GM12878 (cell line): Measurements from ENCODE around the gene TMEM120B. TPM values are rescaled to one million over a fixed set of nuclear protein-coding genes. Genes with fewer than 3 reads are reported as not detected.

Experiments
- ATAC-seq: fragments of 200-7000 bp; cut with Tn5 transposase; 3 replicates; pipeline ENCODE4 v1.9.1; 2020; ENCODE audit warnings: mild to moderate bottlenecking, moderate library complexity
- BruUV-seq: library from RNA; stranded (reverse); fragments of 400-500 nt; replicated peaks from 2 replicates; lab custom pipeline; 2021; lab: Mats Ljungman, UMichigan
- CTCF ChIA-PET: fragments of 300-600 bp; sonication (Branson Sonifier 250); formaldehyde crosslinking; extraction: SDS; loops from one replicate; lab custom pipeline; 2021; ENCODE audit warnings: inconsistent platforms; lab: Yijun Ruan, JAX
- POLR2A ChIA-PET: fragments of 350-600 bp; formaldehyde crosslinking; extraction: SDS; loops from one replicate; lab custom pipeline; 2021; ENCODE audit warnings: inconsistent platforms; lab: Charles Lee
- RAD21 ChIA-PET: fragments of 300-600 bp; sonication (Branson Sonifier 250); formaldehyde crosslinking; loops from one replicate; lab custom pipeline; 2023; ENCODE audit warnings: antibody characterized with exemption; ENCODE audit not compliant: unreplicated experiment; lab: Charles Lee
- SMC1A ChIA-PET: fragments of 300-600 bp; sonication (Branson Sonifier 250); formaldehyde crosslinking; loops from one replicate; lab custom pipeline; 2023; ENCODE audit not compliant: unreplicated experiment, uncharacterized antibody; lab: Charles Lee
- DNase-seq: peaks from one replicate; pipeline ENCODE4 v3.0.0-alpha.2; 2011; ENCODE audit warnings: low read depth, low spot score
- FAIRE-seq: peaks from 3 replicates; lab custom pipeline; 2011; peaks lifted over from hg19 to GRCh38; lab: Jason Lieb, UNC
- H2AFZ ChIP-seq: 2 replicates; pipeline ENCODE4 v1.6.0; 2011; ENCODE audit warnings: low read depth, low read length, control low read depth; ENCODE audit not compliant: control insufficient read depth
- H3K27ac ChIP-seq: 2 replicates; pipeline ENCODE4 v1.5.1; 2011; ENCODE audit warnings: control low read depth; ENCODE audit not compliant: control insufficient read depth, insufficient read depth
- H3K27me3 ChIP-seq, 2 experiments: replicated peaks in 1 of 2; 2 replicates each; pipeline versions ENCODE4 v1.6.0 to v1.6.1; 2011; ENCODE audit warnings: low read length in 1 of 2; ENCODE audit not compliant: control insufficient read depth in 2 of 2, insufficient read depth in 2 of 2
- H3K36me3 ChIP-seq, 2 experiments: 2 replicates each; pipeline ENCODE4 v1.5.1; 2011; ENCODE audit warnings: low read length in 1 of 2; ENCODE audit not compliant: control insufficient read depth in 2 of 2, insufficient read depth in 2 of 2
- H3K4me1 ChIP-seq: 2 replicates; pipeline ENCODE4 v1.6.1; 2011; ENCODE audit warnings: mild to moderate bottlenecking, low read length, moderate library complexity, mixed read lengths; ENCODE audit not compliant: control insufficient read depth, insufficient read depth
- H3K4me2 ChIP-seq: 2 replicates; pipeline ENCODE4 v1.6.0; 2011; ENCODE audit warnings: control low read depth; ENCODE audit not compliant: control insufficient read depth, insufficient read depth
- H3K4me3 ChIP-seq: fragments of 200-600 bp; sonication (generic); 2 replicates; pipeline ENCODE4 v1.5.1; 2016
- H3K79me2 ChIP-seq: 2 replicates; pipeline ENCODE4 v1.6.0; 2011; ENCODE audit warnings: low read length; ENCODE audit not compliant: control insufficient read depth, insufficient read depth
- H3K9ac ChIP-seq: 2 replicates; pipeline ENCODE4 v1.8.0; 2011; ENCODE audit warnings: low read length, control low read depth, mixed read lengths; ENCODE audit not compliant: control insufficient read depth, insufficient read depth
- H3K9me3 ChIP-seq: replicated peaks from 3 replicates; pipeline ENCODE4 v1.5.1; 2011; ENCODE audit warnings: mild to moderate bottlenecking, low read length; ENCODE audit not compliant: control insufficient read depth, insufficient read depth
- H4K20me1 ChIP-seq: 2 replicates; pipeline ENCODE4 v1.6.0; 2011; ENCODE audit not compliant: control insufficient read depth, insufficient read depth
- BCL11A ChIP-seq: IDR thresholded peaks from 2 replicates; pipeline ENCODE4 v1.6.1; 2011; ENCODE audit warnings: low read depth, low read length
- BMI1 ChIP-seq: fragments of 450-650 bp; IDR thresholded peaks from 2 replicates; pipeline ENCODE4 v1.6.1; 2016; ENCODE audit warnings: mild to moderate bottlenecking, moderate library complexity, borderline replicate concordance
- CBX5 ChIP-seq: sonication (generic); IDR thresholded peaks from 2 replicates; pipeline ENCODE4 v1.6.1; 2016; ENCODE audit warnings: low read depth, moderate library complexity, mild to moderate bottlenecking, inconsistent platforms
- CHD1 ChIP-seq: IDR thresholded peaks from 2 replicates; pipeline ENCODE4 v1.6.1; 2012; ENCODE audit warnings: low read depth, low read length, improper control_type of control experiment
- EGR1 ChIP-seq, 2 experiments: IDR thresholded peaks; 1 replicate in 1 of 2; 2 replicates in 1 of 2; pipeline ENCODE4 v1.6.1; 2011 to 2012; ENCODE audit warnings: low read depth in 2 of 2, low read length in 2 of 2, borderline replicate concordance in 1 of 2, mild to moderate bottlenecking in 1 of 2, moderate library complexity in 1 of 2
- NR2C2 ChIP-seq: IDR thresholded peaks from 2 replicates; pipeline ENCODE4 v1.6.1; 2011; ENCODE audit warnings: borderline replicate concordance, low read depth; ENCODE audit not compliant: control insufficient read depth, insufficient read length
- NRF1 ChIP-seq: conservative IDR thresholded peaks from 2 replicates; pipeline ENCODE4 v1.6.1; 2011; ENCODE audit warnings: mild to moderate bottlenecking, low read depth, low read length, improper control_type of control experiment
- SIX5 ChIP-seq: IDR thresholded peaks from 2 replicates; pipeline ENCODE4 v1.6.1; 2011; ENCODE audit warnings: mild to moderate bottlenecking, low read depth, low read length, moderate library complexity; ENCODE audit not compliant: severe bottlenecking
- STAT1 ChIP-seq: fragments of 450-650 bp; conservative IDR thresholded peaks from 2 replicates; pipeline ENCODE4 v1.6.1; 2014; ENCODE audit warnings: antibody characterized with exemption, mild to moderate bottlenecking
- SUZ12 ChIP-seq: fragments of 200-600 bp; sonication (generic); IDR thresholded peaks from one replicate; pipeline ENCODE4 v1.6.1; 2018; ENCODE audit warnings: antibody characterized with exemption, mild to moderate bottlenecking; ENCODE audit not compliant: unreplicated experiment
- ZBED1 ChIP-seq: IDR thresholded peaks from 2 replicates; pipeline ENCODE4 v1.6.1; 2016; ENCODE audit warnings: borderline replicate concordance
- ZNF207 ChIP-seq: fragments of 450-650 bp; IDR thresholded peaks from 2 replicates; pipeline ENCODE4 v1.6.1; 2014; ENCODE audit warnings: antibody characterized with exemption, mild to moderate bottlenecking, borderline replicate concordance
- WGBS: methylation state at CpG from one replicate; pipeline ENCODE4 v1.1.6; 2016; ENCODE audit warnings: low lambda C conversion rate; ENCODE audit not compliant: insufficient replicate concordance, insufficient coverage; ENCODE audit errors: missing lambda C conversion rate; 5-methylcytosine and 5-hydroxymethylcytosine counted together
- in situ Hi-C: fragments of 300-500 bp; cut with MboI; formaldehyde crosslinking; loops from 9 replicates; pipeline ENCODE4 v1.14.3; 2018; ENCODE audit warnings: mixed read lengths
- intact Hi-C: fragments of 100-400 bp; cut with micrococcal nuclease; formaldehyde crosslinking; loops from one replicate; pipeline ENCODE4 v1.14.2; 2022; ENCODE audit not compliant: unreplicated experiment
- polyA plus RNA-seq, 11 experiments: library from polyadenylated mRNA; depleted of rRNA in 4 of 11; unstranded in 6 of 11; stranded (reverse) in 5 of 11; fragments of >200 nt; fragmentation: Nextera tagmentation in 4 of 11; fragmentation: Illumina TruSeq in 1 of 11; extraction: Ambion mirVana in 4 of 11; extraction: Trizol in 1 of 11; gene quantifications; 1 replicate in 1 of 11; 2 replicates in 10 of 11; pipeline versions ENCODE4 v1.2.1 to v1.2.3, GENCODE V29; 2011 to 2016; ENCODE audit warnings: inconsistent platforms in 2 of 11, missing spikeins in 2 of 11, low read depth in 1 of 11
- total RNA-seq, 4 experiments: library from RNA; depleted of rRNA in 3 of 4; stranded (reverse); fragments of >200 nt in 3 of 4; fragmentation: Illumina TruSeq in 1 of 4; extraction: Trizol in 1 of 4; gene quantifications; 2 replicates each; pipeline versions ENCODE4 v1.2.1 to v1.2.3, GENCODE V29; 2013 to 2021
- TF ChIP-seq, protein P1 (sequence below): fragments of 150-350 bp; IDR thresholded peaks from 2 replicates; pipeline ENCODE4 v1.6.1; 2016; ENCODE audit warnings: low read depth, low read length
- TF ChIP-seq, protein P2 (sequence below): fragments of 450-650 bp; conservative IDR thresholded peaks from 2 replicates; pipeline ENCODE4 v1.6.1; 2017; ENCODE audit warnings: mild to moderate bottlenecking, moderate library complexity
- TF ChIP-seq, protein P3 (sequence below): fragments of 450-650 bp; IDR thresholded peaks from 2 replicates; pipeline ENCODE4 v1.6.1; 2017; ENCODE audit warnings: mild to moderate bottlenecking

Gene TMEM120B
- total and polyA plus RNA-seq, 10 of the 15 experiments (the other 5 are each of a cell fraction or from before 2014, with no cell fraction given), result 4.0 to 26.2 (median 9.2) TPM

DNA sequence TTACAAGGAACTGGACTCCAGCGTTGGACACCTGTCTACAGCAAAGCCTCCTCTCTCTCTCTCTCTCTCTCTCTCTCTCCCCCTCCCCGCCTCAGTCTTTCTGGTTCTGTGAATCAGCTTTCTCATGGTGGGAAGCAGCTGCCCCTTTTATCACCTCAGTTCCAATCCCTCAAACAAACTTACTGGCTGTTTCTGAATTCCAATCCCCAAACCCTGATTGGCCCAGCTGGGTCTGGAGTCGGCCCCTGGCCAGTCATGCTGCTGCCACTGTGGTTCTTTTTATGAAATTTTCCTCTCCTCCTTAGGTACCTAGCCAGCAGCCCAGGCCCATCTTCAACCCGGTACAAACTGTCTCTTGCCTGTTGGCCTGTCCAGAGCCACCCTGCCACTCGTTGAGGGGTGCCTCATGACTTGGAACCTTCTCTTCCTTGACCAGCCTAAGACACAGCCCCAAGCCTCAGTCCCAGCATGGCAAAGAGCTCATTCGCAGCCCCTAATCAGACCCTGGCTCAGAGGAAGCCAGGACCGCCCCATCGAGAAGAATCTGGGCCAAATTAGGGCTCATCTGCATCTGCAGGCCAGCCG, 33.7 kb upstream of the TMEM120B start:
- H3K79me2 ChIP-seq, result no peaks in the 10 kb centered on the region
- H3K4me3 ChIP-seq, result no peak overlapping the region
- FAIRE-seq (no peak), DNase-seq (no peak), ATAC-seq (no peak)
- no peaks in the 10 kb centered on the region for H3K4me1 ChIP-seq
- ChIA-PET RAD21 (interaction anchor here (0.6 kb wide), 1 partner anchor 50 kb away, joined by 3 read pairs; no protein-coding TSS in a partner anchor), POLR2A (interaction anchor here (1.2 kb wide), 1 partner anchor 52 kb away, joined by 3 read pairs; the partner anchor contains the start of gene ORAI1), SMC1A (interaction anchor here (0.6 to 1.6 kb wide), 4 partner anchors 51 to 523 kb away, joined by 3 to 7 read pairs (median 3); no protein-coding TSS in a partner anchor), CTCF (interaction anchor here (0.8 to 4.7 kb wide), 5 partner anchors 52 to 185 kb away, joined by 3 to 28 read pairs (median 7); partner anchors contain the start of gene ORAI1)
- H3K9ac ChIP-seq, result no peak overlapping the region
- no peak overlapping the region for H3K4me2 ChIP-seq
- H3K27me3 ChIP-seq, result no peaks in the 10 kb centered on the region
- no peaks in the 10 kb centered on the region for H3K9me3 ChIP-seq
- H2AFZ ChIP-seq, result no peak overlapping the region
- H3K36me3 ChIP-seq, result no peaks in the 10 kb centered on the region
- 77% methylated on average over 9 of the region's 9 CpGs for WGBS
- in situ Hi-C loops (no loop called here), intact Hi-C loops (no loop called here)
- H4K20me1 ChIP-seq, result no peaks in the 10 kb centered on the region
- no TSS peak for BruUV-seq
- no peak overlapping the region for H3K27ac ChIP-seq
- TF ChIP-seq, protein P1, sequence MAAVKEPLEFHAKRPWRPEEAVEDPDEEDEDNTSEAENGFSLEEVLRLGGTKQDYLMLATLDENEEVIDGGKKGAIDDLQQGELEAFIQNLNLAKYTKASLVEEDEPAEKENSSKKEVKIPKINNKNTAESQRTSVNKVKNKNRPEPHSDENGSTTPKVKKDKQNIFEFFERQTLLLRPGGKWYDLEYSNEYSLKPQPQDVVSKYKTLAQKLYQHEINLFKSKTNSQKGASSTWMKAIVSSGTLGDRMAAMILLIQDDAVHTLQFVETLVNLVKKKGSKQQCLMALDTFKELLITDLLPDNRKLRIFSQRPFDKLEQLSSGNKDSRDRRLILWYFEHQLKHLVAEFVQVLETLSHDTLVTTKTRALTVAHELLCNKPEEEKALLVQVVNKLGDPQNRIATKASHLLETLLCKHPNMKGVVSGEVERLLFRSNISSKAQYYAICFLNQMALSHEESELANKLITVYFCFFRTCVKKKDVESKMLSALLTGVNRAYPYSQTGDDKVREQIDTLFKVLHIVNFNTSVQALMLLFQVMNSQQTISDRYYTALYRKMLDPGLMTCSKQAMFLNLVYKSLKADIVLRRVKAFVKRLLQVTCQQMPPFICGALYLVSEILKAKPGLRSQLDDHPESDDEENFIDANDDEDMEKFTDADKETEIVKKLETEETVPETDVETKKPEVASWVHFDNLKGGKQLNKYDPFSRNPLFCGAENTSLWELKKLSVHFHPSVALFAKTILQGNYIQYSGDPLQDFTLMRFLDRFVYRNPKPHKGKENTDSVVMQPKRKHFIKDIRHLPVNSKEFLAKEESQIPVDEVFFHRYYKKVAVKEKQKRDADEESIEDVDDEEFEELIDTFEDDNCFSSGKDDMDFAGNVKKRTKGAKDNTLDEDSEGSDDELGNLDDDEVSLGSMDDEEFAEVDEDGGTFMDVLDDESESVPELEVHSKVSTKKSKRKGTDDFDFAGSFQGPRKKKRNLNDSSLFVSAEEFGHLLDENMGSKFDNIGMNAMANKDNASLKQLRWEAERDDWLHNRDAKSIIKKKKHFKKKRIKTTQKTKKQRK, result no peak
- no peak for TF ChIP-seq SUZ12
- TF ChIP-seq CHD1, result no peak
- TF ChIP-seq NR2C2, result no peak
- no peak for TF ChIP-seq NRF1
- no peak for TF ChIP-seq SIX5
- no peak for TF ChIP-seq BCL11A
- TF ChIP-seq, protein P2, sequence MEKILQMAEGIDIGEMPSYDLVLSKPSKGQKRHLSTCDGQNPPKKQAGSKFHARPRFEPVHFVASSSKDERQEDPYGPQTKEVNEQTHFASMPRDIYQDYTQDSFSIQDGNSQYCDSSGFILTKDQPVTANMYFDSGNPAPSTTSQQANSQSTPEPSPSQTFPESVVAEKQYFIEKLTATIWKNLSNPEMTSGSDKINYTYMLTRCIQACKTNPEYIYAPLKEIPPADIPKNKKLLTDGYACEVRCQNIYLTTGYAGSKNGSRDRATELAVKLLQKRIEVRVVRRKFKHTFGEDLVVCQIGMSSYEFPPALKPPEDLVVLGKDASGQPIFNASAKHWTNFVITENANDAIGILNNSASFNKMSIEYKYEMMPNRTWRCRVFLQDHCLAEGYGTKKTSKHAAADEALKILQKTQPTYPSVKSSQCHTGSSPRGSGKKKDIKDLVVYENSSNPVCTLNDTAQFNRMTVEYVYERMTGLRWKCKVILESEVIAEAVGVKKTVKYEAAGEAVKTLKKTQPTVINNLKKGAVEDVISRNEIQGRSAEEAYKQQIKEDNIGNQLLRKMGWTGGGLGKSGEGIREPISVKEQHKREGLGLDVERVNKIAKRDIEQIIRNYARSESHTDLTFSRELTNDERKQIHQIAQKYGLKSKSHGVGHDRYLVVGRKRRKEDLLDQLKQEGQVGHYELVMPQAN, result no peak
- TF ChIP-seq, protein P3, sequence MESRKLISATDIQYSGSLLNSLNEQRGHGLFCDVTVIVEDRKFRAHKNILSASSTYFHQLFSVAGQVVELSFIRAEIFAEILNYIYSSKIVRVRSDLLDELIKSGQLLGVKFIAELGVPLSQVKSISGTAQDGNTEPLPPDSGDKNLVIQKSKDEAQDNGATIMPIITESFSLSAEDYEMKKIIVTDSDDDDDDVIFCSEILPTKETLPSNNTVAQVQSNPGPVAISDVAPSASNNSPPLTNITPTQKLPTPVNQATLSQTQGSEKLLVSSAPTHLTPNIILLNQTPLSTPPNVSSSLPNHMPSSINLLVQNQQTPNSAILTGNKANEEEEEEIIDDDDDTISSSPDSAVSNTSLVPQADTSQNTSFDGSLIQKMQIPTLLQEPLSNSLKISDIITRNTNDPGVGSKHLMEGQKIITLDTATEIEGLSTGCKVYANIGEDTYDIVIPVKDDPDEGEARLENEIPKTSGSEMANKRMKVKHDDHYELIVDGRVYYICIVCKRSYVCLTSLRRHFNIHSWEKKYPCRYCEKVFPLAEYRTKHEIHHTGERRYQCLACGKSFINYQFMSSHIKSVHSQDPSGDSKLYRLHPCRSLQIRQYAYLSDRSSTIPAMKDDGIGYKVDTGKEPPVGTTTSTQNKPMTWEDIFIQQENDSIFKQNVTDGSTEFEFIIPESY, result no peak
- no peak for TF ChIP-seq ZBED1
- TF ChIP-seq BMI1, result no peak
- TF ChIP-seq ZNF207, result no peak
- no peak for TF ChIP-seq CBX5
- TF ChIP-seq STAT1, result no peak
- TF ChIP-seq EGR1 (IDR thresholded peaks at IDR 0.05; ENCODE audit: borderline replicate concordance in 1 of 2, low read depth in 2 of 2, low read length in 2 of 2), result no peak
